OCI-LY1 (cell line): ENCODE results near the gene KLHL40.

Experiments
- CTCF ChIP-seq: fragments of 200-600 bp; sonication (generic), shearing (Covaris generic); IDR thresholded peaks from 2 replicates; pipeline ENCODE4 v1.5.1; 2017; ENCODE audit warnings: mild to moderate bottlenecking, antibody characterized with exemption, low read length, moderate library complexity, mixed read lengths
- EZH2 ChIP-seq: fragments of 200-600 bp; sonication (generic), shearing (Covaris generic); IDR thresholded peaks from 2 replicates; pipeline ENCODE4 v1.8.0; 2017; ENCODE audit warnings: borderline replicate concordance, mixed run types, mild to moderate bottlenecking, antibody characterized with exemption, low read length, moderate library complexity, mixed read lengths

GRCh38 chr3:42693530-42693930 lies 8.2 kb downstream of the KLHL40 start:
- TF ChIP-seq CTCF (no peak), EZH2 (no peak)
